IMR-90 (cell line): ENCODE results near the gene SOD2. TPM values are rescaled to one million over a fixed set of nuclear protein-coding genes. Genes with fewer than 3 reads are reported as not detected.

Source experiments
- ATAC-seq: fragments of 200-7000 bp; cut with Tn5 transposase; 2 replicates; pipeline ENCODE4 v1.9.1; 2020; ENCODE audit warnings: low read depth, mild to moderate bottlenecking, moderate library complexity
- BruUV-seq: library from RNA; stranded (reverse); fragments of 400-500 nt; replicated peaks from 2 replicates; lab custom pipeline; 2021; lab: Mats Ljungman, UMichigan
- CTCF ChIA-PET: fragments of 300-600 bp; formaldehyde crosslinking; extraction: SDS; loops from one replicate; lab custom pipeline; 2021; ENCODE audit warnings: antibody characterized with exemption; lab: Yijun Ruan, JAX
- POLR2A ChIA-PET: fragments of 300-600 bp; sonication (Branson Sonifier 250); formaldehyde crosslinking; loops from one replicate; lab custom pipeline; 2022; ENCODE audit warnings: antibody characterized with exemption; ENCODE audit not compliant: unreplicated experiment; lab: Charles Lee
- DNase-seq: peaks from one replicate; pipeline ENCODE4 v3.0.0; 2013
- H2AFZ ChIP-seq: replicated peaks from 2 replicates; pipeline ENCODE3; 2013; ENCODE audit warnings: low read length, mild to moderate bottlenecking; ENCODE audit not compliant: poor library complexity
- H2AK5ac ChIP-seq: 2 replicates; pipeline ENCODE4 v1.6.1; 2013; ENCODE audit warnings: low read depth, low read length, inconsistent platforms
- H2AK9ac ChIP-seq: replicated peaks from 2 replicates; pipeline ENCODE3; 2013; ENCODE audit warnings: mild to moderate bottlenecking, low read depth, low read length, moderate library complexity; ENCODE audit not compliant: poor library complexity
- H2BK120ac ChIP-seq: 2 replicates; pipeline ENCODE4 v1.6.1; 2013; ENCODE audit warnings: low read depth, low read length, inconsistent platforms
- H2BK15ac ChIP-seq: 3 replicates; pipeline ENCODE4 v1.6.1; 2013; ENCODE audit warnings: low read depth, low read length, inconsistent platforms
- H2BK20ac ChIP-seq: 2 replicates; pipeline ENCODE4 v1.6.1; 2013; ENCODE audit warnings: low read depth, mild to moderate bottlenecking, inconsistent platforms, low read length, moderate library complexity
- H2BK5ac ChIP-seq: 2 replicates; pipeline ENCODE4 v1.6.1; 2013; ENCODE audit warnings: mild to moderate bottlenecking, low read depth, low read length, inconsistent platforms; ENCODE audit not compliant: poor library complexity, severe bottlenecking
- H3K14ac ChIP-seq: replicated peaks from 2 replicates; pipeline ENCODE4 v1.6.1; 2013; ENCODE audit warnings: low read depth, low read length, inconsistent platforms
- H3K18ac ChIP-seq: 2 replicates; pipeline ENCODE4 v1.6.1; 2013; ENCODE audit warnings: low read depth, low read length, control low read depth
- H3K23ac ChIP-seq: 2 replicates; pipeline ENCODE4 v1.6.1; 2013; ENCODE audit warnings: low read depth, low read length, inconsistent platforms
- H3K27ac ChIP-seq: 2 replicates; pipeline ENCODE4 v1.5.1; 2013; ENCODE audit warnings: mild to moderate bottlenecking, control low read depth, low read length; ENCODE audit not compliant: insufficient read depth
- H3K27me3 ChIP-seq: 2 replicates; pipeline ENCODE4 v1.6.1; 2013; ENCODE audit warnings: low read length; ENCODE audit not compliant: control insufficient read depth, insufficient read depth
- H3K36me3 ChIP-seq: 2 replicates; pipeline ENCODE4 v1.6.1; 2013; ENCODE audit warnings: low read length, mixed read lengths; ENCODE audit not compliant: control insufficient read depth, insufficient read depth
- H3K4ac ChIP-seq: 2 replicates; pipeline ENCODE4 v1.6.1; 2013; ENCODE audit warnings: low read depth, low read length, inconsistent platforms
- H3K4me1 ChIP-seq: 2 replicates; pipeline ENCODE4 v1.6.1; 2013; ENCODE audit warnings: low read length, mixed read lengths; ENCODE audit not compliant: control insufficient read depth, insufficient read depth
- H3K4me2 ChIP-seq: 2 replicates; pipeline ENCODE4 v1.6.1; 2013; ENCODE audit warnings: low read depth, mild to moderate bottlenecking, control low read depth, low read length, moderate library complexity
- H3K4me3 ChIP-seq: 2 replicates; pipeline ENCODE4 v1.5.1; 2013; ENCODE audit warnings: low read depth, mild to moderate bottlenecking, control low read depth, low read length, moderate library complexity; ENCODE audit not compliant: insufficient read depth
- H3K56ac ChIP-seq: 2 replicates; pipeline ENCODE4 v1.6.1; 2013; ENCODE audit warnings: low read length, inconsistent platforms; ENCODE audit not compliant: insufficient read depth; ENCODE audit errors: extremely low read depth
- H3K79me1 ChIP-seq, 2 experiments: 2 replicates each; pipeline ENCODE4 v1.6.1; 2013; ENCODE audit warnings: low read length in 2 of 2, inconsistent platforms in 1 of 2, low read depth in 1 of 2
- H3K9ac ChIP-seq: 2 replicates; pipeline ENCODE4 v1.6.1; 2013; ENCODE audit warnings: low read depth, low read length, control low read depth
- H3K9me1 ChIP-seq: 2 replicates; pipeline ENCODE4 v1.6.1; 2013; ENCODE audit warnings: low read length, inconsistent platforms; ENCODE audit not compliant: insufficient read depth
- H3K9me3 ChIP-seq: 2 replicates; pipeline ENCODE4 v1.6.1; 2013; ENCODE audit warnings: low read length; ENCODE audit not compliant: control insufficient read depth, insufficient read depth
- H4K20me1 ChIP-seq: 2 replicates; pipeline ENCODE4 v1.6.1; 2013; ENCODE audit warnings: low read length, inconsistent platforms; ENCODE audit not compliant: insufficient read depth
- H4K5ac ChIP-seq: 2 replicates; pipeline ENCODE4 v1.6.1; 2013; ENCODE audit warnings: mild to moderate bottlenecking, low read depth, low read length, control low read depth
- H4K8ac ChIP-seq, 2 experiments: 2 replicates each; pipeline ENCODE4 v1.6.1; 2013; ENCODE audit warnings: low read depth in 2 of 2, low read length in 2 of 2, control low read depth in 1 of 2, inconsistent platforms in 1 of 2
- H4K91ac ChIP-seq: 2 replicates; pipeline ENCODE4 v1.6.1; 2013; ENCODE audit warnings: low read depth, low read length, inconsistent platforms; ENCODE audit not compliant: insufficient read depth
- BHLHE40 ChIP-seq: fragments of 150-350 bp; IDR thresholded peaks from 2 replicates; pipeline ENCODE4 v1.6.1; 2016; ENCODE audit warnings: mild to moderate bottlenecking, low read depth, low read length
- CEBPB ChIP-seq: IDR thresholded peaks from 2 replicates; pipeline ENCODE4 v1.6.1; 2012; ENCODE audit warnings: low read depth, low read length, improper control_type of control experiment
- FOS ChIP-seq: fragments of 150-350 bp; IDR thresholded peaks from 2 replicates; pipeline ENCODE4 v1.6.1; 2016; ENCODE audit warnings: low read depth, low read length
- MAFK ChIP-seq: IDR thresholded peaks from 2 replicates; pipeline ENCODE4 v1.6.1; 2012; ENCODE audit warnings: low read depth, low read length, improper control_type of control experiment
- NFE2L2 ChIP-seq: fragments of 150-350 bp; IDR thresholded peaks from 2 replicates; pipeline ENCODE4 v1.6.1; 2016; ENCODE audit warnings: low read depth, mild to moderate bottlenecking, low read length
- RCOR1 ChIP-seq: IDR thresholded peaks from 2 replicates; pipeline ENCODE4 v1.6.1; 2012; ENCODE audit warnings: mild to moderate bottlenecking, low read length, improper control_type of control experiment; ENCODE audit not compliant: insufficient replicate concordance
- WGBS, 2 experiments: methylation state at CpG; one replicate each; pipeline versions ENCODE4 v1.1.5 to v1.1.7; 2013; ENCODE audit warnings: missing lambda C conversion rate in 2 of 2; ENCODE audit not compliant: insufficient read length in 1 of 2; ENCODE audit errors: extremely low coverage in 2 of 2; 5-methylcytosine and 5-hydroxymethylcytosine counted together
- dilution Hi-C: fragments of 300-500 bp; cut with HindIII; formaldehyde crosslinking; loops from one replicate; pipeline ENCODE4 v1.14.3; 2018; ENCODE audit warnings: low sequenced_read_pairs; ENCODE audit not compliant: unreplicated experiment
- in situ Hi-C: fragments of 300-500 bp; cut with MboI; formaldehyde crosslinking; loops from 3 replicates; pipeline ENCODE4 v1.14.3; 2019; ENCODE audit warnings: low sequenced_read_pairs, inconsistent platforms, mixed read lengths
- intact Hi-C: fragments of 100-400 bp; cut with micrococcal nuclease; formaldehyde crosslinking; loops from 2 replicates; pipeline ENCODE4 v1.10.0; 2022
- polyA plus RNA-seq, 3 experiments: library from polyadenylated mRNA; depleted of rRNA; stranded (reverse); fragments of >200 nt; gene quantifications; 2 replicates each; pipeline ENCODE4 v1.2.3, GENCODE V29; 2012; ENCODE audit warnings: low replicate concordance in 1 of 3
- total RNA-seq: library from RNA; depleted of rRNA; stranded (reverse); fragments of >200 nt; gene quantifications from 2 replicates; pipeline ENCODE4 v1.2.3, GENCODE V29; 2012
- TF ChIP-seq, protein P1 (sequence below): fragments of 150-350 bp; IDR thresholded peaks from 2 replicates; pipeline ENCODE4 v1.6.1; 2016; ENCODE audit warnings: low read depth, mild to moderate bottlenecking, low read length, moderate library complexity, borderline replicate concordance
- TF ChIP-seq, protein P2 (sequence below): fragments of 150-350 bp; IDR thresholded peaks from 2 replicates; pipeline ENCODE4 v1.6.1; 2017; ENCODE audit warnings: mild to moderate bottlenecking, antibody characterized with exemption, low read length, low read depth

Gene SOD2
- total and polyA plus RNA-seq, 2 of the 4 experiments (the other 2 are of a cell fraction): 173 to 243 TPM

DNA sequence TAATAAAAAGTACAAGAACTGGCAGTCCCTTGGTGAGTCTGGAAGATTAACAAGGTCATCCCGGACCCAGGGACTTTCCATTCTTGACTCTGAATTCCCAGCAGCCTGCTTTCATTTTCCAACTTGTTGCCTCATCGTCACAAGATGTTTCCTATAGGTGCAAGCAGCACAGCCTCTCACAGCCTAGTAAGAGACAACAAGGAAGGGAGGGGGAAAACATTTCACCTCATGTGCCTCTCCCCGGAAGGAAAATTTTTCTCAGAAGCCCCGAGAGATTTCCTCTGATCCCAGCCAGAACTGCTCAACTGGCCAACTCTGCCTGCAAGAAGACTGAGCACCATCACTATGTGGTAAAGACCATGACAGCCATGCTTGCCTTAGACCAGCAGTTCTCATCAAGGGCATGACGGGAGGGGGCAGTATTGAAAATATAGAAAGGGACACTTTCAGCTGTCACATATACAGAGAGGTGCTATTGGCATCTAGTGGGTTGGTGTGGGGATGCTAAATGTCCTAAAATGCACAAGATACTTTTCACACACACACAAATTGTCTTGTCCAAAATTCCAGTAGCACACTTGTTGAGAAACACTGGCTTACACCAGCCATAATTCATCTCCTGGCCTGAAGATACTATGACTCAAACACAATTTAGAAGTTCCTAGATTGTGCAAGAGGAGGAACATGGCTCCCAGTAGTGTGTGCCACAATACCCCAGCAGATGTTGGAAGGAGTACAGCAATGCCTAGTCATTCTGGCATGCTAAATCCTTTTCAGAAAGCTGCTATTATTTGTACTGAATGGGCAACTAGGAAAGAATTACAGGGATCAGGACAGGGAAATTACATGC is 23.4 kb upstream of the SOD2 start:
- Histone ChIP-seq H3K23ac (peak overlapping the region; percentile 36; the same call in 1 of the 2 replicates), H3K9me3 (no peaks in the 10 kb centered on the region), H3K79me1 (peaks cover 24 to 57% of the 10 kb centered on the region in 2 experiments), H3K27ac (peak overlapping the region; percentile 89), H2BK5ac (peak overlapping the region; percentile 93), H3K4me2 (peak overlapping the region; percentile 70), H2AK5ac (peak overlapping the region; percentile 86), H3K36me3 (0 out of 2 replicates have a peak, but pooled peaks cover 1% of the 10 kb centered on the region), H4K5ac (peak overlapping the region; percentile 62), H2AK9ac (peak overlapping the region; percentile 85), H3K9me1 (peaks cover 10% of the 10 kb centered on the region), H3K14ac (peak overlapping the region; percentile 69), H3K56ac (no peak overlapping the region), H2AFZ (no peak overlapping the region), H4K20me1 (0 out of 2 replicates have a peak, but pooled peaks cover 3% of the 10 kb centered on the region), H3K27me3 (no peaks in the 10 kb centered on the region), H2BK120ac (peak overlapping the region; percentile 70), H2BK20ac (peak overlapping the region; percentile 62), H4K91ac (peak overlapping the region; percentile 33), H3K4me1 (peaks cover 12% of the 10 kb centered on the region), H3K4me3 (no peak overlapping the region), H2BK15ac (peak overlapping the region; percentile 55; the same call in 2 of the 3 replicates), H3K9ac (no peak overlapping the region), H4K8ac (peak overlapping the region; percentile 22 to 53; a peak in 3 of 4 replicates), H3K18ac (peak overlapping the region; percentile 82), H3K4ac (peak overlapping the region; percentile 84)
- no CpG with 5 or more reads among the region's 5 CpGs for WGBS, 2 experiments
- in situ Hi-C loops (loop anchor here (25.0 kb wide), 1 partner anchor 1079 kb away; the partner anchor contains the start of gene DYNLT1), intact Hi-C loops (loop anchor here (2.0 kb wide), 1 partner anchor 16 kb away; no protein-coding TSS in a partner anchor), dilution Hi-C loops (no loop called here)
- POLR2A ChIA-PET: interaction anchor here (0.6 kb wide), 1 partner anchor 10 kb away, joined by 13 read pairs; no protein-coding TSS in a partner anchor
- CTCF ChIA-PET: interaction anchor here (1.1 to 1.5 kb wide), 2 partner anchors 15 to 25 kb away, joined by 4 to 9 read pairs; no protein-coding TSS in a partner anchor
- DNase-seq (peak; percentile 98), ATAC-seq (peak; percentile 82)
- 0 out of 2 replicates have a peak, but pooled peaks have one; percentile 28 for TF ChIP-seq MAFK
- TF ChIP-seq NFE2L2: peak; percentile 94
- peak; percentile 100 for TF ChIP-seq CEBPB
- TF ChIP-seq FOS: peak; percentile 91
- TF ChIP-seq, protein P1, sequence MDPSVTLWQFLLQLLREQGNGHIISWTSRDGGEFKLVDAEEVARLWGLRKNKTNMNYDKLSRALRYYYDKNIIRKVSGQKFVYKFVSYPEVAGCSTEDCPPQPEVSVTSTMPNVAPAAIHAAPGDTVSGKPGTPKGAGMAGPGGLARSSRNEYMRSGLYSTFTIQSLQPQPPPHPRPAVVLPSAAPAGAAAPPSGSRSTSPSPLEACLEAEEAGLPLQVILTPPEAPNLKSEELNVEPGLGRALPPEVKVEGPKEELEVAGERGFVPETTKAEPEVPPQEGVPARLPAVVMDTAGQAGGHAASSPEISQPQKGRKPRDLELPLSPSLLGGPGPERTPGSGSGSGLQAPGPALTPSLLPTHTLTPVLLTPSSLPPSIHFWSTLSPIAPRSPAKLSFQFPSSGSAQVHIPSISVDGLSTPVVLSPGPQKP: no peak
- peak; percentile 82 for TF ChIP-seq RCOR1
- TF ChIP-seq, protein P2, sequence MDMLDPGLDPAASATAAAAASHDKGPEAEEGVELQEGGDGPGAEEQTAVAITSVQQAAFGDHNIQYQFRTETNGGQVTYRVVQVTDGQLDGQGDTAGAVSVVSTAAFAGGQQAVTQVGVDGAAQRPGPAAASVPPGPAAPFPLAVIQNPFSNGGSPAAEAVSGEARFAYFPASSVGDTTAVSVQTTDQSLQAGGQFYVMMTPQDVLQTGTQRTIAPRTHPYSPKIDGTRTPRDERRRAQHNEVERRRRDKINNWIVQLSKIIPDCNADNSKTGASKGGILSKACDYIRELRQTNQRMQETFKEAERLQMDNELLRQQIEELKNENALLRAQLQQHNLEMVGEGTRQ: no peak
- TF ChIP-seq BHLHE40: peak; percentile 46; the same call in 1 of the 2 replicates
- no TSS peak for BruUV-seq
